Left kidney (tissue), 2 donors: ENCODE measurements around the gene NUBP2. TPM values are rescaled to one million over a fixed set of nuclear protein-coding genes. Genes with fewer than 3 reads are reported as not detected.

Experiments
- DNase-seq: peaks from one replicate; pipeline ENCODE4 v3.0.0-alpha.2; 2013
- polyA plus RNA-seq: library from polyadenylated mRNA; unstranded; fragments of 120-200 nt; gene quantifications from one replicate; pipeline ENCODE4 v1.2.1, GENCODE V29; 2013; ENCODE audit not compliant: insufficient read length

The NUBP2 gene
- polyA plus RNA-seq, 1 donor: 33.6 TPM

- no peak for DNase-seq
Observed at GRCh38 chr16:1807626-1808025, 24.9 kb downstream of the NUBP2 start.

- DNase-seq: no peak
Observed at GRCh38 chr16:1808691-1809090, 25.9 kb downstream of the NUBP2 start.

- no peak for DNase-seq
Observed at GRCh38 chr16:1809281-1809801, 26.6 kb downstream of the NUBP2 start.

DNA sequence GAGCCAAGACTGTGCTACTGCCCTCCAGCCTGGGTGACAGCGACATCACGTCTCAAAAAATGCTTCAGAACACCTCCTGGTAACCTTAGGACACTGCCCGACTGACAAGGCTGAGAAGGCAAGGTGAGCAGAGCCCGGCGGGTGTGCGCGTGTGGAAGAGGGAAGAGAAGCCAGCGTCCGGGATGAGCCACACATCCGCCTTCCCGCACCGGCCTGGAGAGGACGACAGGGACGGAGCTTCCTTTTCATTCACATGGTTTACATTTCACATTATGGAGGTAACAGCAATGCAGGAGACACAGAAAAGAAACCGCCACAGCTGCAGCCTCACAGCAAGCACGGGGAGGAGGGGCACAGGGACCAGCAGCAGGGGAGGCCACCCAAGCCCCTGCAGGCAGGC lies 27.3 kb downstream of the NUBP2 start:
- DNase-seq: no peak

DNA sequence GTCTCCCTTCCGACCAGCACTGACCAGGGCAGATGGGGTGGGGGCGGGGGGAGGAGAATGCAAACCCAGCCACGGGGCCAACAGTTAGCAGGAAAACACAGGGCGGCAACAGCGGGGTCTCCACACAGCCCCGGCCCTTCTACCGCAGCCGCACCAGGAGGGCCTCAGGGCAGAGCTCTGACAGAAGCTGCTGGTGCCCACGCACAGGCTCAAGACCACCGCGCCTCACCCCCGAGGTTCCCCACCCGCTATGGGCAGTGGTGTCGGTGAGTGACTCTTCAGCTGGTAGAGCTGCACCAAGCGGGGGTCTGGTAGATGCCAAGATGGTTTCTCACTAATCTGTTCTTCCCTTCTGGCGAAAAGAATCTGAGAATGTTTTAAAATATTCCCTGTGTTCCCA lies 27.8 kb downstream of the NUBP2 start:
- no peak for DNase-seq

DNA sequence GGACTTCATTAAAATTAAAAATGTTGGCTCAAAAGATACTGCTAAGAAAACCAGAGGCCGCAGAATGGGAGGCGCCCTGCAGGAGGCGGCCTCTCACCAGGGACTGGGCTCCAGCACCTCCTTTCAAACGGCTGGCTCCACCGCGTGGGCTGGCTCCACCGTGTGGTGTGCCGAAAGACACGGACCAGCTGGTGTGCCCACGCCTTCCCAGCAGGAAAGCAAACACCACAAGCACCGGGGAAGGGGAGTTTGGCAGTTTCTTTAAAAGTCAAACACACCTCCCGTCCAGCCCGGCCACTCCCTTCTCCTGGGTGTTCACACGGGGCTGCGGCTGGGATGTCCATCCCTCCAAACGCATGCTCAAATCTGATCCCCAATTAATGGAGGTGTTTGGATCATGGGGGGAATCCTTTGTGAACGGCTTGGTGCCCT lies 30.0 kb downstream of the NUBP2 start:
- DNase-seq: no peak

DNA sequence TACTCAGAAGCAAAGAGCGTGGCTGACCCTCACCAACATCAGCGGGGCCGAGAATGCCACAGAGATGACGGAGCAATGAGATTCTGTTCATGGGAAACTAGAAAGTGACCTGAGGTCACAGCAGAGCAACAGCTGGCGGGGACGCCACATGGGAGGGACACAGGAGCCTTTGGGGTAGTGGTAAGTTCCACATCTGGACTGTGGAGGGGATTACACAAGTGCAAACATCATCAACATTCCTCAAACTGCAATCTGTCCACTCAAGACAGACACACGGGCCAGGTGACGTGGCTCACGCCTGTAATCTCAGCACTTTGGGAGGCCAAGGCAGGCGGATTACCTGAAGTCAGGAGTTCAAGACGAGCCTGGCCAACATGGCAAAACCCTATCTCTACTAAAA lies 32.7 kb downstream of the NUBP2 start:
- no peak for DNase-seq

DNA sequence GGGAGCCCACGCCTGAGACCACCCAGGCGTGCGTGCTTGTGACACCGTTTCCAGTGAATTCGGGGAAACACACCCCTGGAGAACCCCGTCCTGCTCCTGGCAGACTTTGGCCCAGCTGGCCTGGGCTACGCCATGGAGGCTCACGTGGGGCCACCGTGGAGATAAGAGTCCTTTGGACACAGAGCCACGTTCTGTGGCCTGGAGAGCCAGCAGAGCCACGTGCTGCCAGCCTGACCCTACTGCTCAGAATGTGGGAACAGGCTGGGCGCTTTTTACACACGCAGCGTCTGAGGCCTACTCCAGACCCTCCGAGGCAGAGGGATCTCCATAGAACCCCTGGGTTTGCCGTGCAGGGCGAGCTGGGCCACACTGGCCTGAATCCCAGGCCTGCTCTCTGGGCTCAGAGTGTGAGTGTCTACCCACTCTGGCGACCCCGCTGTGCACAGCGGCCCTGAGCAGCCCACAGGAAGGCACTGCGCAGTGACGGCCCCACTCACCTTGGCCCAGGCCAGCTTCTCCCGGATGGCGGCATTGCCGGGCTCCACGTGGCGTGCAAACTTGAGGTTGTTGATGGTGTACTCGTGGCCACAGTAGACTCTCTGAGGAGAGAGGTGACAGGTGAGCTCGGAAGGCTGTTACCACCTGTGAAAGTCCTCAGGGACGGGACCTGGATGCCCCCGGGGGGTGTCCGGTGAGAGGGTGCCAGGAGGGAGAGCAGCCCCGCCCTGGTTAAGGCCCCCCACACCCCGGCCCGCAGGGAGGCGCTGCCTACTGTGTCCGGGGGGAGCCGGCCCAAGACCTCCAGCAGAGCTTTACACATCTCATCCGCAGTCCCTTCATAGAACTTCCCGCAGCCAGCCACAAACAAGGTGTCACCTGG lies 33.9 kb downstream of the NUBP2 start:
- DNase-seq: no peak

- no peak for DNase-seq
Observed at GRCh38 chr16:1817276-1817589, 34.5 kb downstream of the NUBP2 start.

GRCh38 chr16:1817716-1818115 lies 35.0 kb downstream of the NUBP2 start:
- DNase-seq: no peak

GRCh38 chr16:1818204-1818872 lies 35.6 kb downstream of the NUBP2 start:
- no peak for DNase-seq

GRCh38 chr16:1818873-1819525 lies 36.2 kb downstream of the NUBP2 start:
- DNase-seq: no peak

DNA sequence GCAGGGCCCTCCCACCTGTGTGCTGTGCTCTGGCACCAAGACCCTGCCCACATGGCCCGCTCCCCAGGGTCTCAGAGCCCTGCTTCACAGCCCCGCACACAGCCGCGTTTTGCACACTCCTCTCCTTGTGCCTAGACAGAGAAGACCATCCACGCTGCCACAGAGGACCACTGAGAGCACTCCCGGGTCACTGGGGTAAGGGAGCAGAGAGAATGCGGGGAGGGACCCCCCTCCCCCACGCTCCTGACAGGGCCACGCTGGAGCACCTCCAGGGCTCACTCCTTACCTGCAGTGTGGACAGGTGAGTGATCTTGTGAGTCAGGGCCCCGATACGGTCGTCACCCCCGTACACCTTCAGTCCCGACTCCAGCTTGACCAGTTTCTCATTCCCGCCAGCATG lies 36.9 kb downstream of the NUBP2 start:
- no peak for DNase-seq

- no peak for DNase-seq
Observed at GRCh38 chr16:1820096-1820945, 37.6 kb downstream of the NUBP2 start.

DNA sequence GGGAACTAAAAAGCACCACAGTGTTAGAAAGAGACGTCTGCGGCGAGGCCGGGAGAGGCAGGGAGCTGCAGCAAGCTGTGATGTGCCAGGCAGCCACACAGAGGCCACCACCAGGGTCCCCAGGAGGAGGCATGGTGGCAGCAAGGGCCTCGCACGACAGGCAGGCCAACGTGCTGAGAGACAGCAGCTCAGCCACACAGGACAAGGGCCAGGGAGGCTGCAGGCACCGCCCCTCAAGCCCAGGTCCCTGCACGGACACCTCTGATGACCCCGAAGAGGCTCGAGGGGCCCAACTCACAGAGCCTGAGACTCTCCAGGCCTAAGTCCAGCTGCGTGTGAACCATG lies 38.2 kb downstream of the NUBP2 start:
- DNase-seq: no peak

DNA sequence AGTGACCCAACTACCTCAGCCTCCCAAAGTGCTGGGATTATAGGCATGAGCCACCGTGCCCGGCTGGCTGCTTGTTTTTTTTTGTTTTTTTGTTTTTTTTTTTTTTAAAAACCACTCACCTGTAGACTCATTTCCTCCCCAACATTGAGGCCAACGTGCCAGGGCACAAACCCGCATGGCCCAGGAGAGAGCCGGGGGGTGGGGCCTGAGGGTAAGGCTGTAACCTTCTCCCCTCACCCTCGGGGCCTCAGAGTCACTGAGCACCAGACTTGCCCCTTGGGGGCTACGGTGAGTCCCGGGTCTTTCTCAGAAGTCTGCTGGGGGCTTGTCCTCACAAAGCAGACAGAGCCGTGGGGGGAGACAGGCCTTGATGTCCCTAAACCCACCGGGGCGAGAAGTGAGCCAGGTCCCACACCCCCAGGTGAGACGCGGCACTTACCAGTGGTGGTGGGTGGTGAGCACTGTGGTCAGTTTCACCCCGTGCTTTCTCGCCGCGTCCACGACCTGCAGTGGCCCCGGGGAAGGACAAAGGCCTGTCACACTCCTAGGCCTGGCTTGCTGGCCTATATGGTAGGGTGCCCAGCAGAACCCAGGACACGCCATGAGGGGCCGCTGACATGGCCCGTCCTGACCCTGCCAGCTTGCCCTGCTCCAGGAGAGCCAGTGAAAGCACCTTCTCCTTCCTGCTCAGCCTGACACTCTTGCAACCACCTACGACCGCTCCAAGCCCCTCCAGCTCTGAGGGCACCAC lies 39.3 kb downstream of the NUBP2 start:
- DNase-seq: no peak

- DNase-seq: no peak
Observed at GRCh38 chr16:1822801-1823200, 40.0 kb downstream of the NUBP2 start.

GRCh38 chr16:1823821-1824220 lies 41.1 kb downstream of the NUBP2 start:
- peak; percentile 13 for DNase-seq

DNA sequence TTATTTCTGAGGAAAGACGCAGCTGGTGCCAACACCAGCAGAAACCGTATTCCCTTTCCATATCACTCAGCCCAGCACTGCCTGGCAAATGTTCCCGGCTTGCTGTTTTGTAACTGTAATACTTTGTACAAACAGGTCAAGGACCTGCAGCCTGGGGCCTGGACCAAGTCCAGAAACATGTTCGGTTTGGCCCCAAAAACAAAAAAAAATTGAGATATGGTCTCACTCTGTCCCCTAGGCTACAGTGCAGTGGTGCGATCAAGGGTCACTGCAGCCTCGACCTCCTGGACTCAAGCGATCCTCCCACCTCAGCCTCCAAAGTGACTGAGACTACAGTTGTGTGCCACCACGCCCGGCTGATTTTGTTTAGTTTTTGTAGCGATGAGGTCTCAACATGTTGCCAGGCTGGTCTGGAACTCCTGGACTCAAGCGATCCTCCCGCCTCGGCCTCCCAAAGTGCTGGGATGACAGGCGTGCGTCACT lies 42.7 kb downstream of the NUBP2 start:
- no peak for DNase-seq

DNA sequence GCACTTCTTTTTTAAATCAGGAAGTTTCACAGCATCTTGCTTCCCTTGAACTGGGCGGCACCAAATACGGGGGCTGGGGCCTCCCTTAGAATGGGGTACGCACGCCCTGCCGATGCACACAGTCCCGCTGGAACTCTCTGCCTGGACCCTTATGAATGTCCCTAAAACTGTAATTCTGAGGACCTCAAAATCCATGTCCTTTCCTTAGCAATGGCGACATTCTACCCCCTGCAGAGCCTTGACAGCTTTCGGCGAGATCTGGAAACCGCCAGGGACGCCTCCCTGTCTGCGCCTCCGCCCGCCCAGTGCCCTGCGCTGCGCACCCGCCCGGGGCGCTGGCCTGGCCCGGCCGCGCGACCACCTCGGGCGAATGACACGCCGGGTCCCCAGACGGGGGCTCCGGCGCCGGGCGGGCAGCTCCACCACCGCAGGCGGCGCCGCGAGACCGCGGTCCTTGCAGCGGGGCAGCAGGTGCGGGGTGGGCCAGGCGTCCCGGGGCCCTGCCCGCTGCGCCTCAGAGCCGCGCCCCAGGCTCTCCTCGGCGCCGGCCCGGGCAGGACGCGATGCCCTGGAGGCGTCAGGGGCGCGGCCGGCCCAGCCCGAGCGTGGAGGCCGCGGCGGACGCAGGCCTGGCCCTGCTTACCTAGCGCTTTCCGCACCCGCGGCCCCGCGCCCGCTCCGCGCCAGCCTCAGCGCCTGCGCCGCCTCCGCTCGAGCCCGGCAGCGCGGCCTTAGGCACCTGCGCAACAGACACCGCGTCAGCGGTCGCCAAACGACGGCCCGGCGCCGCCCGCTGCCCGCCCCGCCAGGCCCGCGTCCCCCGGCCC lies 43.3 kb downstream of the NUBP2 start:
- DNase-seq: no peak
